Ovary (tissue), 3 donors: Measurements from ENCODE around the gene NECAB2.

Source experiments
- POLR2A ChIP-seq: fragments of 450-650 bp; IDR thresholded peaks from one replicate; pipeline ENCODE4 v1.6.1; 2017; ENCODE audit warnings: antibody characterized with exemption, mild to moderate bottlenecking, moderate library complexity
- TF ChIP-seq, protein P1 (sequence below), 3 donors: fragments of 450-650 bp in 2 of 3; fragments of 200-600 bp in 1 of 3; IDR thresholded peaks; one replicate each; pipeline versions ENCODE4 v1.5.1 to v1.8.0; 2016 to 2022; ENCODE audit warnings: antibody characterized with exemption in 3 of 3, mild to moderate bottlenecking in 1 of 3
- donor health status: DM: no; HTN: no; CAD: no.

DNA sequence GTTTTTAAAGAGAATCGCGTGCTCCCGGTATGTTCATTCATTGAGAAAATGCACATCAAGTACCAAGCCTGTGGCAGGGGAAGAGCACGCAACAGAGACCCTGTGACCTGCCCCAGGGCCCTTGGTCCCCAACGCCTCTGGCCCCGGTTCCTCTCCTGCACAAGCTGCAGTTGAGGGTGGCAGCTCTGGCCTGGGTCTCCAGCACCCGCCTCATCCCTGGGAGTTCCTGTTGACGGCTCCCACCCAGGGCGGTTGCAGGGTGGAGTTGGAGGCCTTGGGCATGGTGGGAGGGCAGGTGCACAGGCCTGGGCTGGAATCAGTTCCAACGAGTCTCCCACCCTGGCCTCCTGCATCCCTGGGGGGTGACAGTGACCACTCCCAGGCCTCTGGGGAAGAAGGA, 5.0 kb downstream of the NECAB2 start:
- TF ChIP-seq POLR2A, result no peak
- TF ChIP-seq, protein P1, sequence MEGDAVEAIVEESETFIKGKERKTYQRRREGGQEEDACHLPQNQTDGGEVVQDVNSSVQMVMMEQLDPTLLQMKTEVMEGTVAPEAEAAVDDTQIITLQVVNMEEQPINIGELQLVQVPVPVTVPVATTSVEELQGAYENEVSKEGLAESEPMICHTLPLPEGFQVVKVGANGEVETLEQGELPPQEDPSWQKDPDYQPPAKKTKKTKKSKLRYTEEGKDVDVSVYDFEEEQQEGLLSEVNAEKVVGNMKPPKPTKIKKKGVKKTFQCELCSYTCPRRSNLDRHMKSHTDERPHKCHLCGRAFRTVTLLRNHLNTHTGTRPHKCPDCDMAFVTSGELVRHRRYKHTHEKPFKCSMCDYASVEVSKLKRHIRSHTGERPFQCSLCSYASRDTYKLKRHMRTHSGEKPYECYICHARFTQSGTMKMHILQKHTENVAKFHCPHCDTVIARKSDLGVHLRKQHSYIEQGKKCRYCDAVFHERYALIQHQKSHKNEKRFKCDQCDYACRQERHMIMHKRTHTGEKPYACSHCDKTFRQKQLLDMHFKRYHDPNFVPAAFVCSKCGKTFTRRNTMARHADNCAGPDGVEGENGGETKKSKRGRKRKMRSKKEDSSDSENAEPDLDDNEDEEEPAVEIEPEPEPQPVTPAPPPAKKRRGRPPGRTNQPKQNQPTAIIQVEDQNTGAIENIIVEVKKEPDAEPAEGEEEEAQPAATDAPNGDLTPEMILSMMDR (IDR thresholded peaks at IDR 0.05), result no peak
